IPS DF 6.9 (cell line): ENCODE measurements around the gene COX17.
"Not testable (repeated sequence)": the region's sequence is repeated elsewhere in the genome, so short reads cannot be mapped to it uniquely, and the experiment has no call there.

Experiments
- DNase-seq: peaks from one replicate; pipeline ENCODE4 v3.0.0-alpha.2; 2013; ENCODE audit warnings: low read depth, low spot score
- H3K27ac ChIP-seq: one replicate; pipeline ENCODE4 v1.5.1; 2013; ENCODE audit warnings: low read length, control low read depth
- H3K27me3 ChIP-seq: 2 replicates; pipeline ENCODE4 v1.6.1; 2013; ENCODE audit warnings: mild to moderate bottlenecking, low read length; ENCODE audit not compliant: control insufficient read depth, insufficient read depth
- H3K36me3 ChIP-seq: 2 replicates; pipeline ENCODE4 v1.6.1; 2013; ENCODE audit warnings: low read length; ENCODE audit not compliant: control insufficient read depth, insufficient read depth
- H3K4me1 ChIP-seq: 2 replicates; pipeline ENCODE4 v1.6.1; 2013; ENCODE audit warnings: low read length; ENCODE audit not compliant: control insufficient read depth, insufficient read depth
- H3K4me3 ChIP-seq: 2 replicates; pipeline ENCODE4 v1.5.1; 2013; ENCODE audit warnings: mild to moderate bottlenecking, low read length
- H3K9me3 ChIP-seq: 2 replicates; pipeline ENCODE4 v1.6.1; 2013; ENCODE audit warnings: low read length, inconsistent platforms; ENCODE audit not compliant: control insufficient read depth, insufficient read depth
- WGBS: extraction: QIAGEN DNeasy Blood & Tissue Kit; methylation state at CpG from one replicate; pipeline ENCODE4 v1.1.7; 2013; ENCODE audit warnings: mixed read lengths, missing lambda C conversion rate; ENCODE audit not compliant: insufficient read length, insufficient coverage; 5-methylcytosine and 5-hydroxymethylcytosine counted together

Gene COX17

DNA sequence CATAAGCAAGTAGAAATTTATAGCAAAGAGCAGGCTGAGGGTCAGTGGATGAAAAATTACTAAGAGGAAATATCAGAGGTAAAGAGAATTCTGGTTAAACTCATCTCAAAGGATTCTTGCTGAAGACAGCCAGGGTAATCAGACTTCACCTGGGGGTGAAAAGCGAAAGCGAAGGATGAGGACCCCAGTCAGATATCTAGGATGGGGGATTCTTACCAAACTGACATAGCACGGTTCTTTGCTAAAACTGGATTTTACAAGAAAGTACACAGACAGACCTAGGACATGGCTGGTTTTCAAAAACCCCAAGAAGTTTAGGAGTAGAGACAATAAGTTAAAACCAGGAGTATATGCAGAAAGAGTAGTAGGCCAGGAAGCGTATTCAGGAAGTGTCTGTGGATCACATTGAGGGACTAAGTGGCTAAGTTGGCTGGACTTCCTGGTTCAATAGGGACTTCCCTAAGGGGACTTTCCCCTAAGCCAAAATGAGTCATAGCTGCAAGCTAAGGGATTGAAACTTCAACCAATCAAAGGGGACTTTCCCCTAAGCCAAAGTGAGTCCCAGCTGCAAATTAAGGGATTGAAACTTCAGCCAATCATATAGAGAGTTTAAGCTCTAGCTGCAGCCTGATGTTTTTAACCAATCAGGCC is 23.2 kb upstream of the COX17 start:
- Histone ChIP-seq H3K27me3 (no peaks in the 10 kb centered on the region), H3K9me3 (no peaks in the 10 kb centered on the region), H3K36me3 (no peaks in the 10 kb centered on the region), H3K4me3 (no peak overlapping the region), H3K4me1 (no peaks in the 10 kb centered on the region), H3K27ac (no peak overlapping the region)
- WGBS, result no CpG with 5 or more reads among the region's 4 CpGs
- DNase-seq, result no peak

DNA sequence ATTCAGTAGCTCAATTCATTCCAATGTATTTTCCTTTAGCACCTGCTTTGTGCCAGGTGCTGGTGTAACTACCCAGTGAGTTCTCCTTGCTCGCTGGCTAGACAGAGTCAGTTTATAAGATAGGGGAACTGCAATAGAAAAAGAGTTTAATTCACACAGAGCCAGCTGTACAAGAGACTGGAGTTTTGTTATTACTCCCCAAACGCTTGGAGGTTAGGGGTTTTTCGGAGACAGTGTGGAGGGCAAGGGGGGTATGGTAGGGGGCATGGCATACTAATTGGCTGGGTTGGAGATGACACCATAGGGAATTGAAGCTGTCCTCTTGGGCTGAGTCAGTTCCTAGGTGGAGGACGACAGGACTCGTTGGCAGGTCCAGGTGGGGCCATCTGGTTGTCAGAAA is 20.2 kb upstream of the COX17 start:
- Histone ChIP-seq H3K27me3 (no peaks in the 10 kb centered on the region), H3K27ac (no peak overlapping the region), H3K36me3 (no peaks in the 10 kb centered on the region), H3K9me3 (no peaks in the 10 kb centered on the region), H3K4me3 (no peak overlapping the region), H3K4me1 (no peaks in the 10 kb centered on the region)
- no peak for DNase-seq
- no CpG with 5 or more reads among the region's 5 CpGs for WGBS

GRCh38 chr3:119695480-119695879 is 18.3 kb upstream of the COX17 start:
- H3K4me1 ChIP-seq, result no peaks in the 10 kb centered on the region
- no peaks in the 10 kb centered on the region for H3K27me3 ChIP-seq
- no peak overlapping the region for H3K27ac ChIP-seq
- no peak overlapping the region for H3K4me3 ChIP-seq
- WGBS, result 100% methylated on average over 1 of the region's 2 CpGs
- no peaks in the 10 kb centered on the region for H3K9me3 ChIP-seq
- no peaks in the 10 kb centered on the region for H3K36me3 ChIP-seq
- DNase-seq, result no peak

GRCh38 chr3:119690043-119690656 is 12.9 kb upstream of the COX17 start:
- H3K9me3 ChIP-seq, result no peaks in the 10 kb centered on the region; the same call in 1 of the 2 replicates

GRCh38 chr3:119683421-119683820 is 6.2 kb upstream of the COX17 start:
- Histone ChIP-seq H3K4me1 (peaks cover 1% of the 10 kb centered on the region; the same call in 1 of the 2 replicates), H3K4me3 (no peak overlapping the region), H3K9me3 (no peaks in the 10 kb centered on the region; the same call in 1 of the 2 replicates), H3K27ac (no peak overlapping the region), H3K27me3 (no peaks in the 10 kb centered on the region), H3K36me3 (no peaks in the 10 kb centered on the region; the same call in 1 of the 2 replicates)
- WGBS, result no CpG with 5 or more reads among the region's 1 CpG
- no peak for DNase-seq

More at GRCh38 chr3:119690043-119690656, 12.9 kb upstream of the COX17 start:
- no peak overlapping the region for H3K27ac ChIP-seq
- no peak for DNase-seq
- H3K4me1 ChIP-seq, result peaks cover 1% of the 10 kb centered on the region; the same call in 1 of the 2 replicates
- WGBS, result no CpG with 5 or more reads among the region's 4 CpGs
- no peaks in the 10 kb centered on the region for H3K27me3 ChIP-seq
- no peak overlapping the region for H3K4me3 ChIP-seq
- H3K36me3 ChIP-seq, result no peaks in the 10 kb centered on the region

- no peak overlapping the region for H3K27ac ChIP-seq
Measured at GRCh38 chr3:119681279-119681678, 4.1 kb upstream of the COX17 start.

GRCh38 chr3:119679874-119680273 is 2.7 kb upstream of the COX17 start:
- DNase-seq, result no peak
- no peaks in the 10 kb centered on the region for H3K9me3 ChIP-seq
- no peaks in the 10 kb centered on the region for H3K4me1 ChIP-seq
- H3K27me3 ChIP-seq, result no peaks in the 10 kb centered on the region
- H3K27ac ChIP-seq, result no peak overlapping the region
- no peak overlapping the region for H3K4me3 ChIP-seq
- H3K36me3 ChIP-seq, result no peaks in the 10 kb centered on the region

More at GRCh38 chr3:119681279-119681678, 4.1 kb upstream of the COX17 start:
- no peak for DNase-seq
- H3K4me3 ChIP-seq, result no peak overlapping the region
- no peaks in the 10 kb centered on the region; the same call in 1 of the 2 replicates for H3K36me3 ChIP-seq
- no peaks in the 10 kb centered on the region for H3K9me3 ChIP-seq
- no peaks in the 10 kb centered on the region for H3K27me3 ChIP-seq
- H3K4me1 ChIP-seq, result peaks cover 1% of the 10 kb centered on the region; the same call in 1 of the 2 replicates
- no CpG with 5 or more reads among the region's 1 CpG for WGBS

GRCh38 chr3:119678209-119678608 is 1.0 kb upstream of the COX17 start:
- not testable (repeated sequence) for H3K27me3 ChIP-seq, H3K9me3 ChIP-seq, H3K36me3 ChIP-seq, H3K4me1 ChIP-seq, DNase-seq, H3K4me3 ChIP-seq, H3K27ac ChIP-seq
- no CpG with 5 or more reads among the region's 10 CpGs for WGBS

- no CpG with 5 or more reads among the region's 6 CpGs for WGBS
- Histone ChIP-seq H3K27ac (no peak overlapping the region), H3K4me1 (no peaks in the 10 kb centered on the region), H3K36me3 (peaks cover 11% of the 10 kb centered on the region), H3K9me3 (no peaks in the 10 kb centered on the region), H3K27me3 (no peaks in the 10 kb centered on the region), H3K4me3 (peak overlapping the region; percentile 84; the same call in 1 of the 2 replicates)
- no peak for DNase-seq
Measured at GRCh38 chr3:119677641-119677934, 382 bp upstream of the COX17 start.

DNA sequence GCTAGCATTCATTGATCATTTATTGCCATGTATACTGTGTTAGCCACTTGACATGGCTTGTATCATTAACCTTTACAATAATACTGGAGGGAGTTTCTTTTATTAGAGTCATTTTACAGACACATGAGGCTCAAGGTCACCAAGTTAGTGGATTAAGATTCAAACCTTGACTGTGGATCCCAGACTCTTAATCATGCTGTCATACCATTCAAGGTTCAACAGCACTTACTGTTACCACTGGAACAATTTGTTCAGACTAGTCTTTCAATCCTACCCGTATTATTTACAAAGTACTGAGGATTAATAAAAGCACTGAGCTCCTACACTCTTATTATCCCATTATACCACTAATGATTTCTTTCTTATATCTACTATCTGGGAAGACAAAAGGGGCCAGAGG is 1.2 kb downstream of the COX17 start:
- no peak overlapping the region for H3K27ac ChIP-seq
- WGBS, result no CpG with 5 or more reads among the region's 1 CpG
- no peaks in the 10 kb centered on the region for H3K4me1 ChIP-seq
- H3K9me3 ChIP-seq, result no peaks in the 10 kb centered on the region
- no peak for DNase-seq
- peaks cover 11% of the 10 kb centered on the region for H3K36me3 ChIP-seq
- no peak overlapping the region; the same call in 1 of the 2 replicates for H3K4me3 ChIP-seq
- H3K27me3 ChIP-seq, result no peaks in the 10 kb centered on the region
